HL-60 (cell line): ENCODE results near the gene GPR32.

Experiments
- GABPA ChIP-seq: IDR thresholded peaks from 2 replicates; pipeline ENCODE4 v1.6.1; 2012; ENCODE audit warnings: low read depth
- POLR2AphosphoS5 ChIP-seq: IDR thresholded peaks from 2 replicates; pipeline ENCODE4 v1.6.1; 2012; ENCODE audit warnings: low read depth
- TF ChIP-seq, protein P1 (sequence below): IDR thresholded peaks from one replicate; pipeline ENCODE4 v1.5.1; 2011; ENCODE audit warnings: low read length, control low read depth, inconsistent platforms; ENCODE audit not compliant: insufficient read depth

GRCh38 chr19:50753879-50754278, 16.4 kb upstream of the GPR32 start:
- TF ChIP-seq, protein P1, sequence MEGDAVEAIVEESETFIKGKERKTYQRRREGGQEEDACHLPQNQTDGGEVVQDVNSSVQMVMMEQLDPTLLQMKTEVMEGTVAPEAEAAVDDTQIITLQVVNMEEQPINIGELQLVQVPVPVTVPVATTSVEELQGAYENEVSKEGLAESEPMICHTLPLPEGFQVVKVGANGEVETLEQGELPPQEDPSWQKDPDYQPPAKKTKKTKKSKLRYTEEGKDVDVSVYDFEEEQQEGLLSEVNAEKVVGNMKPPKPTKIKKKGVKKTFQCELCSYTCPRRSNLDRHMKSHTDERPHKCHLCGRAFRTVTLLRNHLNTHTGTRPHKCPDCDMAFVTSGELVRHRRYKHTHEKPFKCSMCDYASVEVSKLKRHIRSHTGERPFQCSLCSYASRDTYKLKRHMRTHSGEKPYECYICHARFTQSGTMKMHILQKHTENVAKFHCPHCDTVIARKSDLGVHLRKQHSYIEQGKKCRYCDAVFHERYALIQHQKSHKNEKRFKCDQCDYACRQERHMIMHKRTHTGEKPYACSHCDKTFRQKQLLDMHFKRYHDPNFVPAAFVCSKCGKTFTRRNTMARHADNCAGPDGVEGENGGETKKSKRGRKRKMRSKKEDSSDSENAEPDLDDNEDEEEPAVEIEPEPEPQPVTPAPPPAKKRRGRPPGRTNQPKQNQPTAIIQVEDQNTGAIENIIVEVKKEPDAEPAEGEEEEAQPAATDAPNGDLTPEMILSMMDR: no peak
- TF ChIP-seq POLR2AphosphoS5 (no peak), GABPA (no peak)
